ENCODE results near the gene FGFR2.

DNA sequence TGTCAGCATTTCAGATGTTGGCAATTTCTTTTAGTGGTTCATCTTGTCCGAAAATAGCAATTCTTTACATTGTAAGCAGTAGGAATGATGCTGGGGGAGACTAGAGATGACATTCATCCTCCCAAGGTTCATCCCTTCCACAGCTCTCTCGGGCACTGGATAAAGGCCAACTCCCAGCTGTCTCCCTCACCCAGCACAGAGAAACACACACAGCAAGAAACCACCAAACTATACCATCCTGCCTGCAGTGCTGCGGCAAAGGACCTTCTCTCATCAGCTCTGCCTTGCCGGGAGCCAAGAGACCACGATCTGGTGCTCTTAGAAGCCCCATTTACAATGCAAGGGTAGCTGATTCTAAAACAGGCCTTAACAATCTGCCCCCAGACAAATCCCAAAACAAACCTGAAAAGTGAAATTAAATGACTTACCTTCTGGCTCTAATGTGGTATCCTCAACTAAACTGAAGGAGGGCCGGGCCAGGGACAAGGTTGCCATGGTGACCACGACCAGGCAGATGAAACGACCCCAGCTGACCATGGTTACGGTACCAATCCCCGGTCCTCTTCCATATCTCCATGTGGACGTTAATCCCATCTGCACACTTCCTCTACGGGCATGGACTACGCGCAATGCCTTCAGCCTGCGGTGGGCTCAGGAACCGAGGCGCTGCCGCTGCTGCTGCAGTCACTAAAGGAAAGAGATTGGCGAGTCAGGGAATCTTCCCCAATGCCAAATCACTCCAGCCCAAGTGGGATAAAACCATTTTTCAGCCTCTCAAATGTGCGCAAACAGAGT is 4.8 kb downstream of the FGFR2 start:
- TF ChIP-seq, protein P1, sequence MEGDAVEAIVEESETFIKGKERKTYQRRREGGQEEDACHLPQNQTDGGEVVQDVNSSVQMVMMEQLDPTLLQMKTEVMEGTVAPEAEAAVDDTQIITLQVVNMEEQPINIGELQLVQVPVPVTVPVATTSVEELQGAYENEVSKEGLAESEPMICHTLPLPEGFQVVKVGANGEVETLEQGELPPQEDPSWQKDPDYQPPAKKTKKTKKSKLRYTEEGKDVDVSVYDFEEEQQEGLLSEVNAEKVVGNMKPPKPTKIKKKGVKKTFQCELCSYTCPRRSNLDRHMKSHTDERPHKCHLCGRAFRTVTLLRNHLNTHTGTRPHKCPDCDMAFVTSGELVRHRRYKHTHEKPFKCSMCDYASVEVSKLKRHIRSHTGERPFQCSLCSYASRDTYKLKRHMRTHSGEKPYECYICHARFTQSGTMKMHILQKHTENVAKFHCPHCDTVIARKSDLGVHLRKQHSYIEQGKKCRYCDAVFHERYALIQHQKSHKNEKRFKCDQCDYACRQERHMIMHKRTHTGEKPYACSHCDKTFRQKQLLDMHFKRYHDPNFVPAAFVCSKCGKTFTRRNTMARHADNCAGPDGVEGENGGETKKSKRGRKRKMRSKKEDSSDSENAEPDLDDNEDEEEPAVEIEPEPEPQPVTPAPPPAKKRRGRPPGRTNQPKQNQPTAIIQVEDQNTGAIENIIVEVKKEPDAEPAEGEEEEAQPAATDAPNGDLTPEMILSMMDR (IDR thresholded peaks at IDR 0.05), result no peak
- TF ChIP-seq POLR2A (IDR thresholded peaks at IDR 0.05) (no peak), POLR2AphosphoS5 (IDR thresholded peaks at IDR 0.05) (no peak)
